ENCODE measurements around the gene DENND1B.

- TF ChIP-seq EZH2 (IDR thresholded peaks at IDR 0.05; ENCODE audit: low read depth): no peak
- TF ChIP-seq, protein P1, sequence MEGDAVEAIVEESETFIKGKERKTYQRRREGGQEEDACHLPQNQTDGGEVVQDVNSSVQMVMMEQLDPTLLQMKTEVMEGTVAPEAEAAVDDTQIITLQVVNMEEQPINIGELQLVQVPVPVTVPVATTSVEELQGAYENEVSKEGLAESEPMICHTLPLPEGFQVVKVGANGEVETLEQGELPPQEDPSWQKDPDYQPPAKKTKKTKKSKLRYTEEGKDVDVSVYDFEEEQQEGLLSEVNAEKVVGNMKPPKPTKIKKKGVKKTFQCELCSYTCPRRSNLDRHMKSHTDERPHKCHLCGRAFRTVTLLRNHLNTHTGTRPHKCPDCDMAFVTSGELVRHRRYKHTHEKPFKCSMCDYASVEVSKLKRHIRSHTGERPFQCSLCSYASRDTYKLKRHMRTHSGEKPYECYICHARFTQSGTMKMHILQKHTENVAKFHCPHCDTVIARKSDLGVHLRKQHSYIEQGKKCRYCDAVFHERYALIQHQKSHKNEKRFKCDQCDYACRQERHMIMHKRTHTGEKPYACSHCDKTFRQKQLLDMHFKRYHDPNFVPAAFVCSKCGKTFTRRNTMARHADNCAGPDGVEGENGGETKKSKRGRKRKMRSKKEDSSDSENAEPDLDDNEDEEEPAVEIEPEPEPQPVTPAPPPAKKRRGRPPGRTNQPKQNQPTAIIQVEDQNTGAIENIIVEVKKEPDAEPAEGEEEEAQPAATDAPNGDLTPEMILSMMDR (conservative IDR thresholded peaks at IDR 0.05): peak; percentile 77
Measured at GRCh38 chr1:197521118-197521739, 254.1 kb downstream of the DENND1B start.
